ENCODE results near the gene POLN. TPM values are rescaled to one million over a fixed set of nuclear protein-coding genes. Genes with fewer than 3 reads are reported as not detected.

The POLN gene
- total and polyA plus RNA-seq, 2 experiments from 2014 or later, result 1.7 to 2.0 TPM

- H3K27ac ChIP-seq, result no peak overlapping the region
- H3K4me2 ChIP-seq, result no peak overlapping the region
- no peaks in the 10 kb centered on the region for H3K27me3 ChIP-seq
- 92% methylated on average over 25 of the region's 25 CpGs for WGBS (ENCODE audit: low lambda C conversion rate, missing lambda C conversion rate)
- no peaks in the 10 kb centered on the region for H3K9me3 ChIP-seq (ENCODE audit: low read depth)
- H3K4me1 ChIP-seq (ENCODE audit: insufficient read depth), result no peaks in the 10 kb centered on the region
- H4K20me1 ChIP-seq (ENCODE audit: insufficient read depth, poor library complexity, severe bottlenecking), result no peaks in the 10 kb centered on the region
- no peaks in the 10 kb centered on the region for H3K36me3 ChIP-seq (replicated peaks; ENCODE audit: insufficient read depth, low read depth)
- TF ChIP-seq EZH2phosphoT487 (IDR thresholded peaks at IDR 0.05; ENCODE audit: low read depth, severe bottlenecking, unreplicated experiment), result no peak
- no peak for TF ChIP-seq CTCF (IDR thresholded peaks at IDR 0.05; ENCODE audit: poor library complexity)
- H2AFZ ChIP-seq, result no peak overlapping the region
- no peaks in the 10 kb centered on the region for H3K79me2 ChIP-seq
- no peak overlapping the region for H3K4me3 ChIP-seq
- no peaks in the 10 kb centered on the region for H3K9me2 ChIP-seq (replicated peaks; ENCODE audit: insufficient read depth)
- DNase-seq (ENCODE audit: low spot score), result no peak
Observed at GRCh38 chr4:2272026-2272827, 30.3 kb upstream of the POLN start.

GRCh38 chr4:2271279-2272025 lies 29.5 kb upstream of the POLN start:
- no peak overlapping the region for H3K4me2 ChIP-seq

GRCh38 chr4:2270341-2271165 lies 28.6 kb upstream of the POLN start:
- Histone ChIP-seq H4K20me1 (ENCODE audit: insufficient read depth, poor library complexity, severe bottlenecking) (no peaks in the 10 kb centered on the region), H3K27ac (no peak overlapping the region), H3K4me2 (no peak overlapping the region), H3K36me3 (replicated peaks; ENCODE audit: insufficient read depth, low read depth) (no peaks in the 10 kb centered on the region), H3K4me3 (no peak overlapping the region), H3K9me2 (replicated peaks; ENCODE audit: insufficient read depth) (no peaks in the 10 kb centered on the region), H3K27me3 (no peaks in the 10 kb centered on the region), H3K4me1 (ENCODE audit: insufficient read depth) (no peaks in the 10 kb centered on the region), H3K79me2 (no peaks in the 10 kb centered on the region), H2AFZ (no peak overlapping the region), H3K9me3 (ENCODE audit: low read depth) (no peaks in the 10 kb centered on the region)
- 88% methylated on average over 21 of the region's 34 CpGs for WGBS (ENCODE audit: low lambda C conversion rate, missing lambda C conversion rate)
- no peak for TF ChIP-seq CTCF (IDR thresholded peaks at IDR 0.05; ENCODE audit: poor library complexity)
- no peak for TF ChIP-seq EZH2phosphoT487 (IDR thresholded peaks at IDR 0.05; ENCODE audit: low read depth, severe bottlenecking, unreplicated experiment)
- no peak for TF ChIP-seq EZH2 (IDR thresholded peaks at IDR 0.05; ENCODE audit: borderline replicate concordance)
- DNase-seq (ENCODE audit: low spot score), result no peak

More at GRCh38 chr4:2271279-2272025, 29.5 kb upstream of the POLN start:
- Histone ChIP-seq H3K36me3 (replicated peaks; ENCODE audit: insufficient read depth, low read depth) (no peaks in the 10 kb centered on the region), H3K9me3 (ENCODE audit: low read depth) (no peaks in the 10 kb centered on the region), H3K27me3 (no peaks in the 10 kb centered on the region), H4K20me1 (ENCODE audit: insufficient read depth, poor library complexity, severe bottlenecking) (no peaks in the 10 kb centered on the region), H3K4me1 (ENCODE audit: insufficient read depth) (no peaks in the 10 kb centered on the region), H3K79me2 (no peaks in the 10 kb centered on the region), H3K9me2 (replicated peaks; ENCODE audit: insufficient read depth) (no peaks in the 10 kb centered on the region), H3K4me3 (no peak overlapping the region), H3K27ac (no peak overlapping the region), H2AFZ (no peak overlapping the region)
- DNase-seq (ENCODE audit: low spot score), result no peak
- 91% methylated on average over 21 of the region's 27 CpGs for WGBS (ENCODE audit: low lambda C conversion rate, missing lambda C conversion rate)
- TF ChIP-seq EZH2phosphoT487 (IDR thresholded peaks at IDR 0.05; ENCODE audit: low read depth, severe bottlenecking, unreplicated experiment) (no peak), CTCF (IDR thresholded peaks at IDR 0.05; ENCODE audit: poor library complexity) (no peak), EZH2 (IDR thresholded peaks at IDR 0.05; ENCODE audit: borderline replicate concordance) (no peak)
